ENCODE measurements around the gene TMEM154.

TMEM154 gene

GRCh38 chr4:152626790-152627189, 53.0 kb downstream of the TMEM154 start:
- DNase-seq = no peak

GRCh38 chr4:152620915-152621314, 58.9 kb downstream of the TMEM154 start:
- DNase-seq = no peak

- no peak for DNase-seq
These were observed 59.6 kb downstream of the TMEM154 start for GRCh38 chr4:152620218-152620617.

- no peak for DNase-seq
These were observed 60.2 kb downstream of the TMEM154 start for GRCh38 chr4:152619556-152619955.

- DNase-seq = no peak
These were observed 60.8 kb downstream of the TMEM154 start for GRCh38 chr4:152618971-152619370.

- no peak for DNase-seq
These were observed 63.0 kb downstream of the TMEM154 start for GRCh38 chr4:152616804-152617203.

- no peak for DNase-seq
These were observed 65.7 kb downstream of the TMEM154 start for GRCh38 chr4:152613841-152614721.

GRCh38 chr4:152613351-152613750, 66.4 kb downstream of the TMEM154 start:
- no peak for DNase-seq

GRCh38 chr4:152610131-152610530, 69.7 kb downstream of the TMEM154 start:
- no peak for DNase-seq

- no peak for DNase-seq
These were observed 70.3 kb downstream of the TMEM154 start for GRCh38 chr4:152609481-152609880.

- DNase-seq = no peak
These were observed 72.6 kb downstream of the TMEM154 start for GRCh38 chr4:152607178-152607577.

GRCh38 chr4:152606753-152607152, 73.0 kb downstream of the TMEM154 start:
- DNase-seq = peak; percentile 37

- no peak for DNase-seq
These were observed 74.0 kb downstream of the TMEM154 start for GRCh38 chr4:152605641-152606335.

GRCh38 chr4:152605031-152605430, 74.8 kb downstream of the TMEM154 start:
- DNase-seq = no peak

GRCh38 chr4:152601156-152601555, 78.6 kb downstream of the TMEM154 start:
- no peak for DNase-seq

- DNase-seq = no peak
These were observed 80.2 kb downstream of the TMEM154 start for GRCh38 chr4:152599636-152600035.

- DNase-seq = no peak
These were observed 80.7 kb downstream of the TMEM154 start for GRCh38 chr4:152599095-152599494.

- DNase-seq = no peak
These were observed 81.3 kb downstream of the TMEM154 start for GRCh38 chr4:152598454-152598853.

GRCh38 chr4:152594978-152595925, 84.5 kb downstream of the TMEM154 start:
- no peak for DNase-seq

GRCh38 chr4:152594057-152594456, 85.7 kb downstream of the TMEM154 start:
- no peak for DNase-seq

- no peak for DNase-seq
These were observed 87.9 kb downstream of the TMEM154 start for GRCh38 chr4:152591876-152592275.

- DNase-seq = no peak
These were observed 88.4 kb downstream of the TMEM154 start for GRCh38 chr4:152591396-152591795.

Measured in CD4-positive, alpha-beta T cell treated with Interleukin-4 for 4 hours (primary cell).